Body of pancreas (tissue), 4 donors: Measurements from ENCODE around the gene LASP1NB.

Experiments used
- ATAC-seq: fragments of 150-250 bp; one replicate; pipeline ENCODE4 v1.9.1; 2016
- DNase-seq, 4 donors: peaks; one replicate each; pipeline ENCODE4 v3.0.0-alpha.2; 2019
- H3K27ac ChIP-seq, 4 donors: fragments of 200-600 bp; sonication (generic); 1 replicate in 3 of 4; 2 replicates in 1 of 4; pipeline versions ENCODE4 v1.5.1 to v1.6.1; 2016 to 2019; ENCODE audit warnings: mild to moderate bottlenecking in 1 of 4, mixed read lengths in 1 of 4, moderate library complexity in 1 of 4
- H3K27me3 ChIP-seq, 2 donors: fragments of 200-600 bp; sonication (generic); one replicate each; pipeline ENCODE4 v1.6.0; 2016; ENCODE audit warnings: mild to moderate bottlenecking in 1 of 2
- H3K36me3 ChIP-seq, 2 donors: fragments of 200-600 bp; sonication (generic); replicated peaks in 1 of 2; 2 replicates each; pipeline ENCODE4 v1.5.1; 2016; ENCODE audit warnings: low read depth in 2 of 2; ENCODE audit not compliant: insufficient read depth in 1 of 2
- H3K4me1 ChIP-seq: fragments of 200-600 bp; sonication (generic); one replicate; pipeline ENCODE4 v1.6.0; 2016
- H3K4me3 ChIP-seq, 2 donors: fragments of 200-600 bp; sonication (generic); 1 replicate in 1 of 2; 2 replicates in 1 of 2; pipeline ENCODE4 v1.5.1; 2016 to 2019
- H3K9me3 ChIP-seq, 3 donors: fragments of 200-600 bp; sonication (generic); 1 replicate in 2 of 3; 2 replicates in 1 of 3; pipeline ENCODE4 v1.5.1; 2016
- CTCF ChIP-seq, 7 experiments: fragments of 450-650 bp in 4 of 7; fragments of 200-600 bp in 3 of 7; sonication (generic) in 3 of 7; IDR thresholded peaks; one replicate each; pipeline ENCODE4 v1.5.1; 2016 to 2019; ENCODE audit warnings: antibody characterized with exemption in 7 of 7
- POLR2A ChIP-seq, 3 donors: fragments of 450-650 bp; IDR thresholded peaks; one replicate each; pipeline ENCODE4 v1.6.1; 2016; ENCODE audit warnings: antibody characterized with exemption in 3 of 3, mild to moderate bottlenecking in 2 of 3
- WGBS, 2 donors: methylation state at CpG; one replicate each; pipeline ENCODE4 v1.1.5; 2017; 5-methylcytosine and 5-hydroxymethylcytosine counted together
- intact Hi-C: fragments of 100-400 bp; cut with DNase I; formaldehyde crosslinking; loops from one replicate; pipeline ENCODE4 v1.15.1; 2023

LASP1NB gene

GRCh38 chr17:38915639-38915995 lies 9.8 kb upstream of the LASP1NB start:
- TF ChIP-seq CTCF (IDR thresholded peaks at IDR 0.05) (no peak), POLR2A (IDR thresholded peaks at IDR 0.05) (no peak)
- H3K36me3 ChIP-seq, result peaks cover 26 to 43% of the 10 kb centered on the region in 2 donors
- H3K4me1 ChIP-seq, result peaks cover 25% of the 10 kb centered on the region
- ATAC-seq (no peak), DNase-seq (no peak)
- H3K27ac ChIP-seq, result no peak overlapping the region
- intact Hi-C loops, result no loop called here
- H3K27me3 ChIP-seq, result no peaks in the 10 kb centered on the region
- no peaks in the 10 kb centered on the region for H3K9me3 ChIP-seq
- WGBS, 2 donors, result 76 to 86% methylated on average over 3 to 7 of the region's 7 CpGs
- no peak overlapping the region for H3K4me3 ChIP-seq

GRCh38 chr17:38916771-38917170 lies 8.6 kb upstream of the LASP1NB start:
- Histone ChIP-seq H3K27ac (no peak overlapping the region), H3K9me3 (no peaks in the 10 kb centered on the region), H3K4me3 (no peak overlapping the region), H3K27me3 (no peaks in the 10 kb centered on the region), H3K36me3 (peaks cover 26 to 43% of the 10 kb centered on the region in 2 donors), H3K4me1 (peaks cover 16% of the 10 kb centered on the region)
- no peak for ATAC-seq
- intact Hi-C loops, result no loop called here
- TF ChIP-seq POLR2A (IDR thresholded peaks at IDR 0.05), result no peak
- no peak for TF ChIP-seq CTCF (IDR thresholded peaks at IDR 0.05)
- WGBS, 2 donors, result 77 to 78% methylated on average over 8 of the region's 8 CpGs
- no peak for DNase-seq

GRCh38 chr17:38917259-38917658 lies 8.2 kb upstream of the LASP1NB start:
- no peak for ATAC-seq
- H3K4me1 ChIP-seq, result peaks cover 14% of the 10 kb centered on the region
- no peak for TF ChIP-seq CTCF (IDR thresholded peaks at IDR 0.05)
- no peak for TF ChIP-seq POLR2A (IDR thresholded peaks at IDR 0.05)
- no peak overlapping the region for H3K27ac ChIP-seq
- no peaks in the 10 kb centered on the region for H3K27me3 ChIP-seq
- H3K4me3 ChIP-seq, result no peak overlapping the region
- H3K36me3 ChIP-seq, result peaks cover 26 to 43% of the 10 kb centered on the region in 2 donors
- DNase-seq, result no peak
- H3K9me3 ChIP-seq, result no peaks in the 10 kb centered on the region
- 84 to 100% methylated on average over 3 of the region's 3 CpGs for WGBS, 2 donors
- intact Hi-C loops, result no loop called here

GRCh38 chr17:38918129-38918913 lies 7.1 kb upstream of the LASP1NB start:
- H3K4me3 ChIP-seq, result no peak overlapping the region
- 83 to 92% methylated on average over 18 to 37 of the region's 37 CpGs for WGBS, 2 donors
- no peaks in the 10 kb centered on the region for H3K27me3 ChIP-seq
- H3K4me1 ChIP-seq, result peaks cover 14% of the 10 kb centered on the region
- peaks cover 26 to 43% of the 10 kb centered on the region in 2 donors for H3K36me3 ChIP-seq
- intact Hi-C loops, result no loop called here
- no peaks in the 10 kb centered on the region for H3K9me3 ChIP-seq
- ATAC-seq (no peak), DNase-seq (no peak)
- no peak for TF ChIP-seq CTCF (IDR thresholded peaks at IDR 0.05)
- TF ChIP-seq POLR2A (IDR thresholded peaks at IDR 0.05), result no peak
- no peak overlapping the region for H3K27ac ChIP-seq

GRCh38 chr17:38918916-38919315 lies 6.5 kb upstream of the LASP1NB start:
- H3K4me3 ChIP-seq, result no peak overlapping the region
- no peak for ATAC-seq
- no peaks in the 10 kb centered on the region for H3K27me3 ChIP-seq
- 95 to 98% methylated on average over 5 of the region's 5 CpGs for WGBS, 2 donors
- DNase-seq, result no peak
- no peak overlapping the region for H3K27ac ChIP-seq
- no peak for TF ChIP-seq POLR2A (IDR thresholded peaks at IDR 0.05)
- TF ChIP-seq CTCF (IDR thresholded peaks at IDR 0.05), result no peak
- intact Hi-C loops, result no loop called here
- peaks cover 26 to 43% of the 10 kb centered on the region in 2 donors for H3K36me3 ChIP-seq
- H3K9me3 ChIP-seq, result no peaks in the 10 kb centered on the region
- peaks cover 14% of the 10 kb centered on the region for H3K4me1 ChIP-seq
